GM20431 (cell line): ENCODE data around the gene GGT7.
"Not testable (repeated sequence)": the region's sequence is repeated elsewhere in the genome, so short reads cannot be mapped to it uniquely, and the experiment has no call there.

ENCODE experiments used
- in situ Hi-C: fragments of 300-500 bp; cut with MseI, MboI; formaldehyde crosslinking; loops from one replicate; pipeline ENCODE4 v1.15.0; 2020; ENCODE audit warnings: low sequenced_read_pairs; ENCODE audit not compliant: unreplicated experiment

Gene GGT7

GRCh38 chr20:34883809-34884208, 11.2 kb upstream of the GGT7 start:
- in situ Hi-C loops: no loop called here

DNA sequence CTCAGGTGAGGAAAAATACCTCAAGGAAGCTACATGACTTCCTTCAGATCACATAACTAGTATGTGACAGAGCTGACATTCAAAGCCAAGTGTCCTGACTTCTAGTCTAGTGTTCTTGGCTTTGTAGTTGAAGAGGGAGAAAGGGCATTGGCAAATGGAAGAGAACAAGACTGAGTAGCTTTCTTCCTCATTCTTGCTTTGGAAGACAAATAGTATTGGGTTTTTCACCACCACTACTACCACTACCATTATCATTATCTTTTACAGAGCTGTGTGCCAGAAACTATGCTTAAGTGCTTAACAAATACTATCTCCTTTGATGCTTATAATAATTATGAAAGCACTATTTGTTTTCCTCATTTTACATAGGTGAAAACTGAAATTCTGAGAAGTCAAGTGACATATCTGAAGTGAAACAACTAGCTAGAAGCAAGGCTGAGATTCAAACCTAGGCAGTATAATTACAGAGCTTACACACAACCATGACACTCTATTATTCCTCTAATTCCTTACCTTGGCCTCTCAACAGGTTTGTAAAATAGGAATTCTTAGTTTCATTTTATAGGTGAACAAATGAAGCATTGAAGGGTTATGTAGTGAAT, 10.5 kb upstream of the GGT7 start:
- in situ Hi-C loops: no loop called here

DNA sequence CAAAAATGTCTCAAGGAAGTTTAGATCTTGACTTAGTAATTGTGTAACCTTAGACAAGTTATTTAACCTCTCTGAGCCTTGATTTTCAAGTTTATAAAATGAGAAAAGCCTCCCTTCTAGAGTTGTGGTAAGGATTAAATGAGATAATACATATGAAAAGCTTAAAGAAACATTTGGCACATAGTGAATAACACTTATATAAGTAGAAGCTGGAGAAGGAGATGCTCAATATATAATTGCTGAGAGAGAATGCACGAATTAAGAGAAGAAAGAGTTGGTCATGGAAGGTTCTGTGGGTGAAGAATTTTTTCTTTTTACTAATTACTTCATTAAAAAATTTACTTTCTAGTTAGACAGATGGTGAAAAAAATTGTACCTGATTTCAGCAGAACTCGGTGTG, 9.0 kb upstream of the GGT7 start:
- in situ Hi-C loops: no loop called here

DNA sequence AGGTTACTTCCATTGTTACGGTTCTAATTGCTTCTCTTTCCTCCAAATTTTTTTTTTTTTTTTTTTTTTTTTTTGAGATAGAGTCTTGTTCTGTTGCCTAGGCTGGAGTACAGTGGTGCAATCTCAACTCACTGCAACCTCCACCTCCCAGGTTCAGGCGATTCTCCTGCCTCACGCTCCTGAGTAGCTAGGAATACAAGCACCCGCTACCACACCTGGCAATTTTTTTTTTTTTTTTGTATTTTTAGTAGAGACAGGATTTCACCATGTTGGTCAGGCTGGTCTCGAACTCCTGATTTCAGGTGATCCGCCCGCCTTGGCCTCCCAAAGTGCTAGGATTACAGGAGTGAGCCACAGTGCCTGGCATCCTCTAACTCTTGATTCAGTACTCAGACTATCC, 8.3 kb upstream of the GGT7 start:
- in situ Hi-C loops: not testable (repeated sequence)

DNA sequence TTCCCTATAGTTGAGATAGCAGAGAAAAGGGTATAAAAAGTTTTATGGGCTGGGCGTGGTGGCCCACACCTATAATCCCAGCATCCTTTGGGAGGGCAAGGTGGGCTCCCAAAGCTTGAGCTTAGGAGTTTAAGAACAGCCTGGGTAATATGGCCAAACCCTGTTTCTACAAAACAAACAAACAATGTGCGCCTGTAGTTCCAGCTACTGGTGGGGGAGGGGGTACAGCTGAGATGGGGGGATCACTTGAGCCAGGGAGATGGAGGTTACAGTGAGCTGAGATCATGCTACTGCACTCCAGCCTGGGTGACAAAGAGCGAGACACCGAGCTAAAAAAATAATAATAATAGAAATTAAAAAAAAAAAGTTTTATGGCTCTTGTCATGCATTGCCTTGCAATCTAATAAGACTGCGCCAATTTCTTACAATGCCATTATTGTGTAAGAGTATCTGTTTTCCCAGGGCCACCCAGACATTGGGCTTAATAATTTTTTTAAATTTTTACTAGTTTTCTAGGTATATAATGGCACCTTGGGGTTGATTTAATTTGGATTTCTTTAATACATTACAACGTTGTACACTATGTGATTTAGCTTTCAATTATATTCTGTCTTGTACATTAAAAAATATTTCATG, 7.7 kb upstream of the GGT7 start:
- in situ Hi-C loops: no loop called here

GRCh38 chr20:34876406-34877282, 4.0 kb upstream of the GGT7 start, which contains the start of gene ACSS2:
Gene ACSS2, plus strand, starts transcription at chr20:34876612. Its CDS starts 34 bp downstream, at chr20:34876646.
- in situ Hi-C loops: no loop called here

- in situ Hi-C loops: no loop called here
These were observed 3.2 kb upstream of the GGT7 start for GRCh38 chr20:34875642-34876405.

- in situ Hi-C loops: loop anchor here (25.0 kb wide), 1 partner anchor 338 kb away; no protein-coding TSS in a partner anchor
These were observed 1.5 kb upstream of the GGT7 start for GRCh38 chr20:34874094-34874654.

- in situ Hi-C loops: loop anchor here (25.0 kb wide), 1 partner anchor 339 kb away; no protein-coding TSS in a partner anchor
These were observed 982 bp upstream of the GGT7 start for GRCh38 chr20:34873583-34874093.

GRCh38 chr20:34871966-34872621, 562 bp downstream of the GGT7 start:
- in situ Hi-C loops: loop anchor here (25.0 kb wide), 1 partner anchor 340 kb away; no protein-coding TSS in a partner anchor

- in situ Hi-C loops: loop anchor here (25.0 kb wide), 1 partner anchor 341 kb away; no protein-coding TSS in a partner anchor
These were observed 1.2 kb downstream of the GGT7 start for GRCh38 chr20:34871320-34871926.

GRCh38 chr20:34864216-34864615, 8.4 kb downstream of the GGT7 start:
- in situ Hi-C loops: loop anchor here (25.0 kb wide), 1 partner anchor 348 kb away; no protein-coding TSS in a partner anchor

DNA sequence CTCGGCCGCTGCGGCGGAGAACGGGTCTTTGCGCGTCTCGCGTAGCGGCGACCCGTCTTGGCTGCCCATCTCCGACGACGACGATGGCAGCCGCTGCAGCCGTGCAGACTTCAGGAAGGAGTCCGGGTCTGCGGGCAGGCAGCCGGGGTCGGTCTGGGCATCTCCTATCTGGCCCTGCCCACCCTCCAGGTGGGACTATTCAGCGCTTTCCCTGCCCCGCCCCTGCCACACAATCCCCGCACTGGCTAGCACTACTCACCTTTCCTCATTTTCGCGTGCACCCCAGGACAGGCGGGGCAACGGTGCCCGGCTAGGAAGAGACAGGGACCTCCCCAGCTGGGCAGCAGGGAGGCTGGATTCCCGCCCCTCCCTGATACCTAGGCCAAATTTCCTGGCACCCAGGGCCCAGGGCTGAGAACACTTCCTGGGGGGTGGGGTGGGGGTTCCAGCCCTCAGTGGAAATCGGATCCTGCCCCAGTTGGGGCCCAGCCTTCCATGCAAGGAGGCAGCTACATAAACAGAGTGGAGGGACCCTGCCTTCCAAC, 9.2 kb downstream of the GGT7 start:
- in situ Hi-C loops: loop anchor here (25.0 kb wide), 1 partner anchor 349 kb away; no protein-coding TSS in a partner anchor

DNA sequence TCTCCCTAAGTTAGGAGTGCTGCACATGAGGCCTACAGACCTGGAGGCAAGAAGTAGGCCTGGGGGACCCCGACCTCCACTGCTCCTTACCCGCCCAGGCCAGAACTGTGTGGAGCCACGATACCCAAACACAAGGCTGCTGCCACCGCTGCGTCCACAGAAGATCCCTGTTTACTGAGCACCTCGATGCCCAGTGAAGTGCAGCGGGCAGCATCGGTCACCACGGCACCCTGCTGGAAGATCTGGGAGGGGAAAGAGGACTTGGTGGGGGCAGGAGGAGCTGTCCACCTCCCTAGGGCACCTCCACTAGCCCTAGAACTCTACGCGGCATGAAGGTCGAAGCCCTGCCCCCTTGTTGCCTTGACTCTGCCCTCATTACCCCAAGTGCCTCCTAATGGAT, 9.9 kb downstream of the GGT7 start:
- in situ Hi-C loops: loop anchor here (25.0 kb wide), 1 partner anchor 350 kb away; no protein-coding TSS in a partner anchor

DNA sequence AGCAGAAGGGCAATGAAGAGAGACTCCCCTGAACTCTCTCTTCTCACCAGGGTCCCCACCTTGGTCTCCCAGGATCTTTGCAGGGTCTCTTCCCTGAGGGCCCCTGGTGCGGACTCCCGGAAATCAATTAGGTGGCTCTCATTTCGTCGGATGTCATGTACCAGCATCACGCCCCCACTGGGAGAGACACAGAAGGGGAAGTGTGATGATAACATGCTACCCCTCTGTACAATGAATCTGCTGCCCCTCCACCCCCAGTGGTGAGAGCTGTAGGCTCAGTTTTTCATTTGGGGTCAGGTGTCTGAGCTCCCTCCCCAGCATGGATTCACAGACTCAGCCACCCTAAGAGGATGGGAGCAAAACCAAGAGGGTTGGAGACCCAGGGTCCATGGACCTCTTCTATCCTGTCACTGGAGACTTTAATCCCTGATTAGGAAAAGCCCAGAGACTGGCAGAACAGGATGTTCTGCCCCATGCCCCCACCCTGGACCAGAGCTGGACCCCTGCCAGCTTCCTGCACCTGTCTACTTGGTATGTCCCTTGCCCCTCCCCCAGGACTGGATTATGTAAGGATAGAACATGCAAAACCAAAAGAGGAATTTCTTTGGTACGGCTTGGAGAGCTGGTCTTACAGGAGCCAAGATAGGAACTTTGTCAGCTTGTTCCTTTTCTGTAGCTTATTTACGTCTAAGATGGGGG, 11.1 kb downstream of the GGT7 start:
- in situ Hi-C loops: loop anchor here (25.0 kb wide), 1 partner anchor 351 kb away; no protein-coding TSS in a partner anchor

DNA sequence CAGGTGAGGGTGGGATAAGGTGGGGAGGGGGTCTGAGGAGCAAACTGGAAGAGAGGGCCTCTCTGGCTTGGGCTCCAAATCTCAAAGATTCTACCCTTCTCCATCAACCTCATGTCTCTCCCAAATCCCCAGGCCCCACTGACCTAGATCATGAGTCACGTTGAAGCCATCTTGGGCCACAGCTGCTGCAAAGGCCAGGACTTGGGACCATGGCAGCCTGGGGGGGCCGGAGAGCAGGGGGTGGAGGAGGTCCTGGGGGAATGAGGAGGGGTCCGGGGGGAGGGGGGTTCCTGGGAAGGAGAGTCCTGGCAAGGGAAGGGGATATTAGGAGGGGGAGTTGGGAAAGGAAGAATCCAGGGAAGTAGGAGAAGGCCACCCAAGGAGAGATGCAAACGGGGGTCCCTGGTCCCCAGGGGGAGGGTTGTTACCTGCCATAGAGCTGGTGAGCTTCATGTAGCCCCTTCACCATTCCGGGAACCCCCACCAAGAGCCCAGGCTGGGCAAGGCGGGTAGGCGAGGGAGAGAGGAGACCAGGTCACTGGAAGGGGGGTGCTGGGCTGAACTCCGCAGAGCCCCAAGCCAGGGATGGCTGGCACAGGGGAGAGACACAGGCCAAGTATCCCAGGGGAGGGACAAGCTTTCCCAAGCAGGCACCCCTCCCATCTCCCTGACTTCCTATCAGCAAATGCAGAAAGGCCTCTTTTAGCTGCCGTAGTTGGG, 12.7 kb downstream of the GGT7 start:
- in situ Hi-C loops: loop anchor here (25.0 kb wide), 1 partner anchor 352 kb away; no protein-coding TSS in a partner anchor

GRCh38 chr20:34859367-34859766, 13.3 kb downstream of the GGT7 start:
- in situ Hi-C loops: loop anchor here (25.0 kb wide), 1 partner anchor 353 kb away; no protein-coding TSS in a partner anchor
